Glutamatergic neuron (in vitro differentiated cells): ENCODE results near the gene SNTA1. TPM values are rescaled to one million over a fixed set of nuclear protein-coding genes. Genes with fewer than 3 reads are reported as not detected.

Source experiments
- DNase-seq: peaks from one replicate; pipeline ENCODE4 v3.0.0; 2022
- H3K27ac Mint-ChIP-seq: one replicate; pipeline ENCODE4 v1.8.0; 2020; ENCODE audit warnings: mild to moderate bottlenecking, mixed read lengths, inconsistent platforms; ENCODE audit not compliant: unreplicated experiment
- H3K27me3 Mint-ChIP-seq: one replicate; pipeline ENCODE4 v1.8.0; 2020; ENCODE audit warnings: mild to moderate bottlenecking, moderate library complexity, mixed read lengths, inconsistent platforms; ENCODE audit not compliant: unreplicated experiment
- H3K36me3 Mint-ChIP-seq: one replicate; pipeline ENCODE4 v1.8.0; 2020; ENCODE audit warnings: mild to moderate bottlenecking, mixed read lengths, inconsistent platforms; ENCODE audit not compliant: unreplicated experiment
- H3K4me1 Mint-ChIP-seq: one replicate; pipeline ENCODE4 v1.8.0; 2020; ENCODE audit warnings: mild to moderate bottlenecking, low read depth, mixed read lengths, inconsistent platforms; ENCODE audit not compliant: unreplicated experiment
- H3K4me3 Mint-ChIP-seq: one replicate; pipeline ENCODE4 v1.8.0; 2020; ENCODE audit warnings: mild to moderate bottlenecking, mixed read lengths, inconsistent platforms; ENCODE audit not compliant: unreplicated experiment
- H3K9me3 Mint-ChIP-seq: one replicate; pipeline ENCODE4 v1.8.0; 2020; ENCODE audit warnings: mild to moderate bottlenecking, moderate library complexity, mixed read lengths, inconsistent platforms; ENCODE audit not compliant: unreplicated experiment
- total RNA-seq: library from RNA; stranded (reverse); fragmentation: NEBNext Ultra II Directional; extraction: Animal tissue kit (Norgen Biotek cat#: 25700); gene quantifications from one replicate; pipeline ENCODE4 v1.2.1, GENCODE V29; 2021; ENCODE audit not compliant: unreplicated experiment
- TF ChIP-seq, protein P1 (sequence below): fragments of 200-600 bp; sonication (generic); IDR thresholded peaks from one replicate; pipeline ENCODE4 v1.5.0; 2021; ENCODE audit not compliant: partially characterized antibody, unreplicated experiment

SNTA1 gene
- total RNA-seq, 1 donor from 2014 or later: 4.5 TPM

DNA sequence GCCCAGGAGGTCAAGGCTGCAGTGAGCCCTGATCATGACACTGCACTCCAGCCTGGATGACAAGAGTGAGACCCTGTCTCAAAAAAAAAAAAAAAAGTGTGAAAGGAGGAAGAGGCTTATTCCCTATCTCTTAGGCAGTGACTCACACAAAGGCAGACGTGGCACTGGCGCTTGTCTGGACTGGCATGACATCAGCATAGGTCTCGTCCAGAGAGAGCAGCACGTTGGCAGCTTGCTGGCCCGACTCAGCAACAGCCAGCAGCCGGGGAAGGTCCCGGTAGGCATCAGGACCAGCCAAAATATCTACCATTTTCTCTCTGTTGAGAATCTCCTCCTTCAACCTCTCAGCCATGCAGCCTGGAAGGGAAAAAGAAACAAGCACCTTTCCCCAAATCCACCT, 56.4 kb downstream of the SNTA1 start:
- Mint-ChIP-seq H3K27me3 (peaks cover 2% of the 10 kb centered on the region), H3K4me3 (no peak overlapping the region), H3K27ac (no peak overlapping the region), H3K9me3 (no peaks in the 10 kb centered on the region), H3K36me3 (peaks cover 17% of the 10 kb centered on the region), H3K4me1 (peaks cover 5% of the 10 kb centered on the region)
- DNase-seq: no peak
- TF ChIP-seq, protein P1, sequence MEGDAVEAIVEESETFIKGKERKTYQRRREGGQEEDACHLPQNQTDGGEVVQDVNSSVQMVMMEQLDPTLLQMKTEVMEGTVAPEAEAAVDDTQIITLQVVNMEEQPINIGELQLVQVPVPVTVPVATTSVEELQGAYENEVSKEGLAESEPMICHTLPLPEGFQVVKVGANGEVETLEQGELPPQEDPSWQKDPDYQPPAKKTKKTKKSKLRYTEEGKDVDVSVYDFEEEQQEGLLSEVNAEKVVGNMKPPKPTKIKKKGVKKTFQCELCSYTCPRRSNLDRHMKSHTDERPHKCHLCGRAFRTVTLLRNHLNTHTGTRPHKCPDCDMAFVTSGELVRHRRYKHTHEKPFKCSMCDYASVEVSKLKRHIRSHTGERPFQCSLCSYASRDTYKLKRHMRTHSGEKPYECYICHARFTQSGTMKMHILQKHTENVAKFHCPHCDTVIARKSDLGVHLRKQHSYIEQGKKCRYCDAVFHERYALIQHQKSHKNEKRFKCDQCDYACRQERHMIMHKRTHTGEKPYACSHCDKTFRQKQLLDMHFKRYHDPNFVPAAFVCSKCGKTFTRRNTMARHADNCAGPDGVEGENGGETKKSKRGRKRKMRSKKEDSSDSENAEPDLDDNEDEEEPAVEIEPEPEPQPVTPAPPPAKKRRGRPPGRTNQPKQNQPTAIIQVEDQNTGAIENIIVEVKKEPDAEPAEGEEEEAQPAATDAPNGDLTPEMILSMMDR: no peak

DNA sequence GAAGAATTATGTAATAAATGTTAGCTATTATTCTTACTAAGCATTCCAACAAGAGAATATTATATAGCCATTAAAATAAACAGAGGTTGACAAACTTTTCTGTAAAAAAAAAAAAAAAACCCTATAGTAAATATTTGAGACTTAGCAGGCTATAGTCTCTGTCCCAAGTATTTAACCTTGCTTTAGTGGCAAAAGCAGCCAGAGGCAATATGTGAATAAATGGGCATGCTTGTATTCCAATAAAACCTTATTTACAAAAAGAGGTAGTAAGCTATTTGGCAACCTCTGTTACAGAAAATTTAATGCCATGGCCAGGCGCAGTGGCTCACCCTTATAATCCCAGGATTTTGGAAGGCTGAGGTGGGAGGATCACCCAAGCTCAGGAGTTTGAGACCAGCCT, 56.9 kb downstream of the SNTA1 start:
- no peaks in the 10 kb centered on the region for H3K9me3 Mint-ChIP-seq
- peaks cover under 1% of the 10 kb centered on the region for H3K4me1 Mint-ChIP-seq
- H3K4me3 Mint-ChIP-seq: no peak overlapping the region
- no peak overlapping the region for H3K27ac Mint-ChIP-seq
- TF ChIP-seq, protein P1: no peak
- H3K27me3 Mint-ChIP-seq: peaks cover 2% of the 10 kb centered on the region
- H3K36me3 Mint-ChIP-seq: peaks cover 17% of the 10 kb centered on the region
- no peak for DNase-seq

DNA sequence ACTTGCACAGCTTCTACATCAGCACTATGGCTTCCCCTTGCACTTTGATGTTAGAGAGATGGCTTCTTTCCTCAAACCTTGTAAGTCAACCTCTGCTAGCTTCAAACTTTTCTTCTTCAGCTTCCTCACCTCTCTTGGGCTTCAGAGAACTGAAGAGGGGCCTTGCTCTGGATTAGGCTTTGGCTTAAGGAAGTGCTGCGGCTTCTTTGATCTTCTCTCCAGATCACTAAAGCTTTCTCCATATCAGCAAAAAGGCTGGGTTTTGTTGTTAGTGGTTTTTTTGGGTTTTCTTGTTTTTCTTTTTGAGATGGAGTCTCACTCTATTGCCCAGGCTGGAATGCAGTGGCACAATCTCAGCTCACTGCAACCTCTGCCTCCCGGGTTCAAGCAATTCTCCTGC, 66.2 kb downstream of the SNTA1 start:
- TF ChIP-seq, protein P1: no peak
- Mint-ChIP-seq H3K4me1 (no peaks in the 10 kb centered on the region), H3K36me3 (peaks cover 7% of the 10 kb centered on the region), H3K27ac (no peak overlapping the region), H3K27me3 (no peaks in the 10 kb centered on the region), H3K4me3 (no peak overlapping the region), H3K9me3 (no peaks in the 10 kb centered on the region)
- no peak for DNase-seq

DNA sequence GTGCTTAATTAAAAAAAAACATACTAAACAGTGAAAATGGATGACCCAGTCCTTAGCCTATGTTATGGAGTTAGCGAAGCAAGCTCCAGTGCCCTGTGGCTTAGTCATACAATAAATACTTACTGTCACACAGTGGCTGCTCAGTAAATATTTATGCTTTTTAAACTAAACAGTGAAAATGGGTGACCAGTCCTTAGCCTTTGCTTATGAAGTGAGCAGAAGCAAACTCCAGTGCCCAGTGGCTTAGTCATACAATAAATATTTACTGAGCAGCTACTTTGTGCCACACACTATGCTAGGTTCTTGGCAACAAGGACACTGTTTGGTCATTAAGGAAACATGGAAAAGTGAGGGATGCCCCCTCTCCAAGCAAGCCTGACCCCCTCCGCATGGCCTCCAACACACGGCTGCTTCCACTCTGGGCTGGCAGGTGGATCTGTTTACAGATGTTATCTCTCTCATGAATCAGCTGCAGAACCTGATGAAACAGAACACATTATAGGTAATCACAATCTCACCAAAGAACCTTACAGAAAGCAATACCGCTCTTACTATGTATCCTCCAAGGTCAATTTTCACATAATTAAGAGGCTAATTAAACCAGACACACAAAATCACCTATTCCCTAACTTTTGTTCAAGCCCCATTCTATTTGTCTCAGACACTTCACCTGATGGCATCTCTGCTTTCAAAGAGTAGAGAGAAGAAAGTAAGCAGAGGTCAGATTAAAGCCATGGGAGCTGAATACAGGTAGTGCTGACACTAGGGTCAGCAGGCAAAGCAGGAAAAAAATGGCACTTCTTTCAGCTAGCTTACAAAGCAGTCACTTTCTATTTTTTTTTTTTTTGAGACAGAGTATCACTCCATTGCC, 69.6 kb downstream of the SNTA1 start:
- Mint-ChIP-seq H3K4me1 (no peaks in the 10 kb centered on the region), H3K36me3 (peaks cover 7% of the 10 kb centered on the region), H3K4me3 (no peak overlapping the region), H3K27ac (no peak overlapping the region), H3K27me3 (no peaks in the 10 kb centered on the region), H3K9me3 (no peaks in the 10 kb centered on the region)
- TF ChIP-seq, protein P1: no peak
- no peak for DNase-seq

DNA sequence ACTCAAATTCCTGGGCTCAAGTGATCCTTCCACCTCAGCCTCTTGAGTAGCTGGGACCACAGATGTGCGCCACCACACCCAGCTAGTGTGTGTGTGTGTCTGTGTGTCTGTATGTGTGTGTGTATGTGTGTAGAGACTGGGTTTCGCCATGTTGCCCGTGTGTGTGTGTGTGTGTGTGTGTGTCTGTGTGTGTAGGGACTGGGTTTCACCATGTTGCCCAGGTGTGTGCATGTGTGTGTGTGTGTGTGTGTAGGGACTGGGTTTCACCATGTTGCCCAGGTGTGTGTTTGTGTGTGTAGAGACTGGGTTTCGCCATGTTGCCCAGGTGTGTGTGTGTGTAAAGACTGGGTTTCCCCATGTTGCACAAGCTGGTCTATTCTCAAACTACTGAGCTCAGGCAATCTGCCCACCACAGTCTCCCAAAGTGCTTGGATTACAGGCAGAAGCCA, 70.5 kb downstream of the SNTA1 start:
- H3K4me3 Mint-ChIP-seq: no peak overlapping the region
- peaks cover 7% of the 10 kb centered on the region for H3K36me3 Mint-ChIP-seq
- H3K27me3 Mint-ChIP-seq: no peaks in the 10 kb centered on the region
- no peaks in the 10 kb centered on the region for H3K4me1 Mint-ChIP-seq
- TF ChIP-seq, protein P1: no peak
- no peaks in the 10 kb centered on the region for H3K9me3 Mint-ChIP-seq
- DNase-seq: no peak
- H3K27ac Mint-ChIP-seq: no peak overlapping the region
